ENCODE data around the gene AQP5.

GRCh38 chr12:49948866-49949845, 12.5 kb upstream of the AQP5 start:
- TF ChIP-seq, protein P1, sequence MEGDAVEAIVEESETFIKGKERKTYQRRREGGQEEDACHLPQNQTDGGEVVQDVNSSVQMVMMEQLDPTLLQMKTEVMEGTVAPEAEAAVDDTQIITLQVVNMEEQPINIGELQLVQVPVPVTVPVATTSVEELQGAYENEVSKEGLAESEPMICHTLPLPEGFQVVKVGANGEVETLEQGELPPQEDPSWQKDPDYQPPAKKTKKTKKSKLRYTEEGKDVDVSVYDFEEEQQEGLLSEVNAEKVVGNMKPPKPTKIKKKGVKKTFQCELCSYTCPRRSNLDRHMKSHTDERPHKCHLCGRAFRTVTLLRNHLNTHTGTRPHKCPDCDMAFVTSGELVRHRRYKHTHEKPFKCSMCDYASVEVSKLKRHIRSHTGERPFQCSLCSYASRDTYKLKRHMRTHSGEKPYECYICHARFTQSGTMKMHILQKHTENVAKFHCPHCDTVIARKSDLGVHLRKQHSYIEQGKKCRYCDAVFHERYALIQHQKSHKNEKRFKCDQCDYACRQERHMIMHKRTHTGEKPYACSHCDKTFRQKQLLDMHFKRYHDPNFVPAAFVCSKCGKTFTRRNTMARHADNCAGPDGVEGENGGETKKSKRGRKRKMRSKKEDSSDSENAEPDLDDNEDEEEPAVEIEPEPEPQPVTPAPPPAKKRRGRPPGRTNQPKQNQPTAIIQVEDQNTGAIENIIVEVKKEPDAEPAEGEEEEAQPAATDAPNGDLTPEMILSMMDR (IDR thresholded peaks at IDR 0.05): no peak
- TF ChIP-seq POLR2A (IDR thresholded peaks at IDR 0.05) (no peak), POLR2AphosphoS5 (IDR thresholded peaks at IDR 0.05) (no peak)
